Measurements from ENCODE around the gene GRM4. TPM values are rescaled to one million over a fixed set of nuclear protein-coding genes. Genes with fewer than 3 reads are reported as not detected.
A peak's percentile ranks its signal among the peaks of the same experiment; 100 is the strongest.

The GRM4 gene
- total RNA-seq, 4 donors from 2014 or later, result 0.35 to 2.2 TPM; not detected in 2

GRCh38 chr6:33988121-33989015, 157.5 kb downstream of the GRM4 start:
- Histone ChIP-seq H3K36me3 (no peaks in the 10 kb centered on the region), H3K9me3 (no peaks in the 10 kb centered on the region), H3K4me1 (no peaks in the 10 kb centered on the region), H3K27ac (no peak overlapping the region), H3K27me3 (no peaks in the 10 kb centered on the region), H3K4me3 (no peak overlapping the region)
- TF ChIP-seq, protein P1, sequence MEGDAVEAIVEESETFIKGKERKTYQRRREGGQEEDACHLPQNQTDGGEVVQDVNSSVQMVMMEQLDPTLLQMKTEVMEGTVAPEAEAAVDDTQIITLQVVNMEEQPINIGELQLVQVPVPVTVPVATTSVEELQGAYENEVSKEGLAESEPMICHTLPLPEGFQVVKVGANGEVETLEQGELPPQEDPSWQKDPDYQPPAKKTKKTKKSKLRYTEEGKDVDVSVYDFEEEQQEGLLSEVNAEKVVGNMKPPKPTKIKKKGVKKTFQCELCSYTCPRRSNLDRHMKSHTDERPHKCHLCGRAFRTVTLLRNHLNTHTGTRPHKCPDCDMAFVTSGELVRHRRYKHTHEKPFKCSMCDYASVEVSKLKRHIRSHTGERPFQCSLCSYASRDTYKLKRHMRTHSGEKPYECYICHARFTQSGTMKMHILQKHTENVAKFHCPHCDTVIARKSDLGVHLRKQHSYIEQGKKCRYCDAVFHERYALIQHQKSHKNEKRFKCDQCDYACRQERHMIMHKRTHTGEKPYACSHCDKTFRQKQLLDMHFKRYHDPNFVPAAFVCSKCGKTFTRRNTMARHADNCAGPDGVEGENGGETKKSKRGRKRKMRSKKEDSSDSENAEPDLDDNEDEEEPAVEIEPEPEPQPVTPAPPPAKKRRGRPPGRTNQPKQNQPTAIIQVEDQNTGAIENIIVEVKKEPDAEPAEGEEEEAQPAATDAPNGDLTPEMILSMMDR (IDR thresholded peaks at IDR 0.05), result no peak
- TF ChIP-seq POLR2A (IDR thresholded peaks at IDR 0.05), result no peak
- peak in 1 of 2 donors; percentile 8 for DNase-seq
- intact Hi-C loops (cut with DNase I; ENCODE audit: low total_unique reads), result no loop called here

DNA sequence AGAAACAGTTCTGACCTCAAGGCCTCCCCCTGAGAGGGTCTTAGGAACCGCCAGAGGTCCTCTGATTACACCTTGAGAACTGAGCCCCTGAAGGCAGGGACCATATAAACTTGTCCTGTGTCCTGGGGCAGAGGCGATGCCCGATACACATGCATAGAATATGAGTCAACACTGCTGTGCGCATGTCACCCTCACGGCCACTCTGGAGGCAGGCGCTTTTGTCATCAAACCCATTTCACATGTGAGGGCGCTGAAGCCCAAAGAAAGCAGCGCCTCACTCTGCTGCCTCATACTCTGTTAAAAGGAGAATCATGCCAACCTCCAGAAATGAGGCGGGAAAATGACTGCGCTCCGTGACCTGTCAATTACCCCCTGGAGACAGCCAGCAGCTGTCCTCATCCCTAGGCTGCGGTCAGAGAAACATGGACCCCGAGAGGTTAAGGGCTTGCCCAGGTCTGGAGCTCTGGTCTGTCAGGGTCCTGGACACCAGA, 158.3 kb downstream of the GRM4 start:
- intact Hi-C loops (cut with DNase I; ENCODE audit: low total_unique reads), result no loop called here
- Histone ChIP-seq H3K4me1 (no peaks in the 10 kb centered on the region), H3K4me3 (no peak overlapping the region), H3K27ac (no peak overlapping the region), H3K27me3 (no peaks in the 10 kb centered on the region), H3K36me3 (no peaks in the 10 kb centered on the region), H3K9me3 (no peaks in the 10 kb centered on the region)
- no peak for TF ChIP-seq POLR2A (IDR thresholded peaks at IDR 0.05)
- TF ChIP-seq, protein P1 (IDR thresholded peaks at IDR 0.05), result no peak
- peak in 1 of 2 donors; percentile 2 for DNase-seq

DNA sequence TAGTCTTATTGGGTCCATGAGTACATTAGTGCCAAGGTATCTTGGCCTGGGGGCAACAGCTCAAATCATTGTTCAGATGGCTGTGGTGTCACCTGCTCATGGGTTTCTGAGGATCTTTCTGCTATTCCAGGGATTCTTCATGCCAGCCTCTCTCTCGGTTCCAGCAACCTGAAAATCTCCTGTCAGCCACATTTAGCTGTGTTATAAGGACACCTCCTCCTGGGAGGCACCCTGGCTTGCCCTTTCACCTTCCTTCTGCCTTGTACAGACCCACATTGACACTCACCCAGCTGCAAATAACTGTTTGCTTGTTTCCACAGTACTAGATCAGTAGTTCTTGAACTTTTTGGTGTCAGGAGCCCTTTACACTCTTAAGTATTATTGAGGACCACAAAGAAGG, 159.9 kb downstream of the GRM4 start:
- TF ChIP-seq, protein P1 (IDR thresholded peaks at IDR 0.05), result no peak
- TF ChIP-seq POLR2A (IDR thresholded peaks at IDR 0.05), result no peak
- Histone ChIP-seq H3K27ac (no peak overlapping the region), H3K4me1 (no peaks in the 10 kb centered on the region), H3K27me3 (no peaks in the 10 kb centered on the region), H3K4me3 (no peak overlapping the region), H3K9me3 (no peaks in the 10 kb centered on the region), H3K36me3 (no peaks in the 10 kb centered on the region)
- intact Hi-C loops (cut with DNase I; ENCODE audit: low total_unique reads), result no loop called here
- no peak for DNase-seq

- TF ChIP-seq POLR2A (IDR thresholded peaks at IDR 0.05), result no peak
- TF ChIP-seq, protein P1 (IDR thresholded peaks at IDR 0.05), result no peak
- no peak overlapping the region for H3K27ac ChIP-seq
- intact Hi-C loops (cut with DNase I; ENCODE audit: low total_unique reads), result no loop called here
- H3K4me1 ChIP-seq, result no peaks in the 10 kb centered on the region
- no peak for DNase-seq
- no peak overlapping the region for H3K4me3 ChIP-seq
- no peaks in the 10 kb centered on the region for H3K36me3 ChIP-seq
- H3K9me3 ChIP-seq, result no peaks in the 10 kb centered on the region
- H3K27me3 ChIP-seq, result no peaks in the 10 kb centered on the region
Observed at GRCh38 chr6:33985313-33985751, 160.6 kb downstream of the GRM4 start.

Measured in uterus (tissue), 4 donors.